NCI-H2227 treated with DMSO at 0.1 percent for 48 hours (cell line): ENCODE results near the gene ASB10.

ENCODE experiments used
- DNase-seq: peaks from one replicate; lab custom pipeline; 2025; lab: John Stamatoyannopoulos, UW

Gene ASB10

GRCh38 chr7:151210087-151210854 is 23.2 kb upstream of the ASB10 start, which contains the start of gene H2BK1:
TSS of gene H2BK1 (minus strand) at chr7:151210488. CDS start at chr7:151210318, 170 bp downstream.
- DNase-seq = no peak

GRCh38 chr7:151209588-151209987 is 22.5 kb upstream of the ASB10 start:
- DNase-seq = no peak

DNA sequence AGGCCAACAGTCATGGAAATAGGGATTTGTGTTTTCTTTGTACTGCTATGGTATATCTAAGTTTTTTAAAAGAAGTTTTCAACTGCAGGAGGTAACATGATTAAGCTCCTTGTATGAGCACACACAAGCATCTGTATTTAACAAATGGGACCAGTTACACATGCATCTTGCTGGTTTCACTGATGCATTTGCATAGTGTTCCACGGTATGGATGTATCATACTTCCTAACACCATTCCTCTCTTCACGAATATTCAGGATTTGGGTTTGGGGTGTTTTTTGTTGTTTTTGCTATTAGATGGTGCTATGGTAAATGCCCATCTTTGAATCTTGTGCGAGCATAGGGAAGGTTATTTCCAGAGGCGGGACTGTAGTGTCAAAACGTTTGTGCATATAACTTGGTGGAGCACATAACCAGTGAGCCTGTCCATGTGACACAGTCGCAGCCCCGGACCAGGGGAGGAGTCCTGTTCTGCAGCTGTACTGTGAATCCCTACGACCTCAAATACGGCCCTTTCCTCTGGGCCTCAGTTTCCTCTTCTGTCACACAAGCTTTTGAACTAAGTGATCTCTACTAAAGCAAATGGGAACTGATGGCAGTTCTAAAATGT is 21.3 kb upstream of the ASB10 start:
- no peak for DNase-seq

GRCh38 chr7:151207804-151208203 is 20.8 kb upstream of the ASB10 start:
- DNase-seq = no peak

GRCh38 chr7:151207315-151207714 is 20.3 kb upstream of the ASB10 start:
- DNase-seq = no peak

GRCh38 chr7:151206914-151207313 is 19.9 kb upstream of the ASB10 start:
- no peak for DNase-seq

DNA sequence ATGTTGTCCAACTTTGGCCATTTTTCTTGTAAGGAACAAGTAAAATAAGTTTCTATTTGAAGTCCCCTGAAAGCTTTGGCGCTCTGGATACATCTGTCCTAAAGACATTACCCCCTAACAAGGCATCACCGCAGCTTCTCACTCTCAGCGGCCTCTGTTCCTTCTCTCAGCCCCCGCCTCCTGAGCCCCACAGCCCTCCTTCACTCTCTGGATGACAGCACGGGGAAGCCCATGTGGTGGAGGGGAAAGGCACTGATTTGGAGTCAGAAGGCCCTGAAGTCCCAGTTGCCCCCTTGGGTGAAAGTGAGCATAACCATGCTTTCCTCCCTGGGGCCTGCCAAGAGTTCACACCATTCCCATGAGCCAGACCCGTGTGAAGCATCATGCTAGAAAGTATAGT is 18.7 kb upstream of the ASB10 start:
- no peak for DNase-seq

GRCh38 chr7:151204383-151205032 is 17.5 kb upstream of the ASB10 start:
- DNase-seq = no peak

DNA sequence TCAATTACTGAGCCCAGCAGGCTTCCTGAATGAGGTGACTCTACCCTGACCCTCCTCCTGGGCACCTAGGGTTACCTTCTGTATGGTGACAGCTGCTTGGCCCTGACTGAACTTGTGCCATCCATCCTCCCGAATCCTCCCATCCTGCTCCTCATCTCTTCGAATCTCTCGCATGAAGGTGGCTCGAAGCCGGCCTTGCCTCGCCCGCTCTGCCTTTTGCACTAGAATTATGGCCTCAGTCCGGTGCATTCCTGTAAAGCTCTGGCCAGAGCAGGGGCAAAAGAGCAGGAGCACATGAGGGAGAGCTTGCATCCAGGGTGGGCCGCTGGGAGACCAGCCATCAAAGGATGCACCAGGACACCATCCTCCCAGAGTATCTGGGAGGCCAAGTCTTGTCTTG is 15.8 kb upstream of the ASB10 start:
- no peak for DNase-seq

DNA sequence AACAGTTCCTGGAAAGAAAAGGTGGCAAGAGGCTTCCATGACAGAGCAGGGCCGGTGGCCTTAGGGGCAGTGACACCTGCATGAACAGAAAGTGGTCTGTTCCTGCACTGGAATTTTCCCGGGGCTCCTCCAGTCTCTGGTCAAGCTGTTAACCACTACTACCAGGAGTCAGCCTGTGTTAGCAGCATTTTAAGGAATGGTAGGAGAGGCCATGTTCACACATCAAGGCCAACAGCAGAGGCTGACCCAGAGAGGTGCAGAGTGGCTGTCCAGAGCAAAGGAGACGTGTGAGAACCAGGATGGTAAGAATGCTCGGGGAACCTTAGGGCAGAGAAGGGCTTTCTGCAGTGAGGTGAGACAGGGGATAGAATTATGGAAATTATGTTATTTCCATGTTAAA is 14.7 kb upstream of the ASB10 start:
- DNase-seq = no peak

DNA sequence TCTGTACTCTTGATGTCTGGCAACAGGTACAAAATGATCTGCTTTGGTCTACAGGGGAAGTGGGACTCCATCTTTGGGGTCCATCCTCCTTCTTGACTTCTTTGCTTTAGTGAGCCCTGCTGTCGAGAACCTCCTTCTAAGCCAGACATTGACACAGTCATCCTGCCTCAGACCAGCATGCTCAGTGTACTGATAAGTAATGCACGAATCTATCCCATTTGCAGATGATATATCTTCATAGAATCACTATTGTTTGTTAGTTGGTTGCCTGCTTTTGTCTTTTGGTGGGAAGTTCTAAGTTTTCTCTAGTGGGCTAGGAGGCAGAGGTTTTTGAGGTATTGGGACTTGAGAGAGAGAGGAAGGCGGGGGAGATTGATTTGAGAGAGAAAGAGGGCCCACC is 14.3 kb upstream of the ASB10 start:
- DNase-seq = no peak

GRCh38 chr7:151198945-151199848 is 12.1 kb upstream of the ASB10 start:
- peak; percentile 74 for DNase-seq

GRCh38 chr7:151197932-151198331 is 10.9 kb upstream of the ASB10 start:
- no peak for DNase-seq

DNA sequence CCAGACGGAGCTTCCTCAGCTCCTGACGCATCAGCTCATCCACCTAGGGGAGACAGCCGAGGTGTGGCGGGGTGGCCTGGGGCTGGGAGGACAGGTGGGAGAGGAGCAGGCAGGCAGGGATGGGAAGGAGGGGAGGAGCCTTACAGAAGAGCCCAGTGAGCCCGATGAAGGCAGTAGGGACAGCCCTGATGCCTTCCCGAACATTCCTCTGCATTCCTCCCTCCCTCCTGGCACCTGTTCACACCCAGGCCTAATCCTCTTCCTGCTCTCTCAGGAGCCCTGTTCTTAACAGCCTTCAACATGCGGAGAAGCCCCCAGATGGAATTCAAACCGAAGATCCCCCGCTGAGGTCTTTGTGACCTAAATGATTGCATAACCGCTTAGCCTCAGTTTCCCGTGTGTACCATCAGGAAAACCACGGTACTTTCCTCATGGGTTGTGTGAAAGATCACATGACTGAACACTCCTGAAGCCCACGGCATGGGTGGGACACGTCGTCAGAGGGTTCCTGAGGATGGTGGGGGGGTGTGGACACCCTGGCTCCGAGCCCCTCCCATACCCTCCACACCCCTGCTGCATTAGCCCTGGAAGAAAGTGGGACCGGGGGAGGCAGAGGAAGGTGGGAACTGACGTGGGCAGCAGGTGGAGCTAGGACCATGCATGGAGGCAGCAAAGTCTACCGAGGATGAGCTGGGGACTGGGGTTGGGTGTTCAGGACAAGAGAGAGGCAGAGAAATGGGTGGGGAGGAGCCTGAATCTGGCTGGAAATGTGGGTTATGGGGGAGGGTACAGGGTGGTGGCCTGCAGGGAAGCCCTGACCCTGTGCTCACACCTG is 8.8 kb upstream of the ASB10 start:
- DNase-seq = no peak

GRCh38 chr7:151194188-151194587 is 7.1 kb upstream of the ASB10 start:
- DNase-seq = no peak

DNA sequence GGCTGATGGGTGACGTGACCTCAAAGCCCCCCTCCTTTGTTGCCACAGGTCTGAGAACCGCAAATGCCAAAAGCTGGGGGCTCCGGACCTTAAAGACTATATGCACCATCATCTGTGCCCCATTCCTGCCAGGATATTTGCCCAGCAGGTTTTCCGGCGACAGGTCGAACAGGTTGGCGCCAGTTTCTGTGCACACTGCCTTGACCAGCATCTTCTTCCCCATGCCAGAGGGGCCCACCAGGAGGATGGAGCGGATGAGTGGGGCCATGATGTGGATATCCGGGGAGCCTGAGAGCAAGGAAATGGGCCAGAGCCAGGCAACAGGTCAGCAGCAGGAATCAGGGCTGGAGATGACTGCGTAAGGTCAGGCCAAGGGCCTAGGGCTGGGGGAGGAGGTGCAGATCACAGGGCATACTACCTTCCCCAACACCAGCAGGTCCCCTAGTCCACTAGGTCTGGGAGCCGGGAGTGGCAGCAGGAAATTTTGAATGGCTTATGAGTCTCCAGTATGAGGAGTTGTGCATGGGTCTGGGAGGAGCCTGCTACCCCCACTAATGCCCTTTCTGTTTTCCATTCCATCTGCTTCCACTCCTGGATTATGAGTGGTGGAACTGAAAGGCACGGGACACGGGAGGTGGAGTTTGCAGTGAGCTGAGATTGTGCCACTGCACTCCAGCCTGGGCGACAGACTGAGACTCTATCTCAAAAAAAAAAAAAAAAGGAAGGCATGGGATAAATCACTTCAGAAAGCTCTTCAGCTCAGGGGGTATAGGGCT is 6.3 kb upstream of the ASB10 start:
- DNase-seq = no peak

- DNase-seq = no peak
Observed at GRCh38 chr7:151192002-151192539, 5.0 kb upstream of the ASB10 start.

DNA sequence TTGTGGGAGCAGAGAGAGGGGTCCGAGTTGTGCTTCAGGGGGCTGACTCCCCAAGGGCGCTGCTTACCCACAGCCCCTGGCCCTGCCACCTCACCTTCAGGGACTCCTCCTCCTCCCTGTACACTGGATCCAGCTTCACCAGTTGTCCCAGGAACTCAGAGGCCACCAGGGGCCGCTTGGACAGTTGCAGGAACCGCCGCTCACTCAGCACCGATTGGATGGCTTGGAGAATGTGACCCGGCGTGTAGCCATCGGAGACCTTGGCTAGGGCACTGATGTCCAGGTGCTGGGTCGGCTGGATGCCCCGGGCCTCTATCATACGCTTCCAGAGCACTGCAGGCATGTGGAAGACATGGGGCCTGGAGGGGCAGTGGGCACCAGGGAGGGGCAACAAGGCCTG is 4.5 kb upstream of the ASB10 start:
- no peak for DNase-seq

GRCh38 chr7:151189038-151189437 is 2.0 kb upstream of the ASB10 start:
- no peak for DNase-seq

GRCh38 chr7:151188252-151188542 is 1.1 kb upstream of the ASB10 start:
- DNase-seq = no peak
